Neural crest cell (in vitro differentiated cells): ENCODE data around the gene MIS18BP1. TPM values are rescaled to one million over a fixed set of nuclear protein-coding genes. Genes with fewer than 3 reads are reported as not detected.

Experiments
- DNase-seq: peaks from one replicate; pipeline ENCODE4 v3.0.0; 2021; ENCODE audit warnings: low read depth, mixed read lengths, low spot score
- H3K27ac Mint-ChIP-seq: one replicate; pipeline ENCODE4 v1.8.0; 2021; ENCODE audit warnings: mild to moderate bottlenecking, mixed read lengths; ENCODE audit not compliant: unreplicated experiment
- H3K27me3 Mint-ChIP-seq: 2 replicates; pipeline ENCODE4 v1.8.0; 2021; ENCODE audit warnings: low read depth, mild to moderate bottlenecking, mixed read lengths
- H3K36me3 Mint-ChIP-seq: 2 replicates; pipeline ENCODE4 v1.8.0; 2021; ENCODE audit warnings: low read depth, mild to moderate bottlenecking, mixed read lengths
- H3K4me1 Mint-ChIP-seq: 2 replicates; pipeline ENCODE4 v1.8.0; 2021; ENCODE audit warnings: mixed read lengths
- H3K4me3 Mint-ChIP-seq: one replicate; pipeline ENCODE4 v1.8.0; 2021; ENCODE audit warnings: mild to moderate bottlenecking, mixed read lengths
- H3K9me3 Mint-ChIP-seq: 2 replicates; pipeline ENCODE4 v1.8.0; 2021; ENCODE audit warnings: mixed read lengths
- total RNA-seq: library from RNA; stranded (reverse); gene quantifications from 2 replicates; pipeline ENCODE4 v1.2.1, GENCODE V29; 2021
- TF ChIP-seq, protein P1 (sequence below): fragments of 200-600 bp; sonication (generic); conservative IDR thresholded peaks from 2 replicates; pipeline ENCODE4 v1.5.0; 2021; ENCODE audit warnings: antibody characterized with exemption, mild to moderate bottlenecking

Gene MIS18BP1
- total RNA-seq, 1 donor from 2014 or later, result 55.2 TPM

DNA sequence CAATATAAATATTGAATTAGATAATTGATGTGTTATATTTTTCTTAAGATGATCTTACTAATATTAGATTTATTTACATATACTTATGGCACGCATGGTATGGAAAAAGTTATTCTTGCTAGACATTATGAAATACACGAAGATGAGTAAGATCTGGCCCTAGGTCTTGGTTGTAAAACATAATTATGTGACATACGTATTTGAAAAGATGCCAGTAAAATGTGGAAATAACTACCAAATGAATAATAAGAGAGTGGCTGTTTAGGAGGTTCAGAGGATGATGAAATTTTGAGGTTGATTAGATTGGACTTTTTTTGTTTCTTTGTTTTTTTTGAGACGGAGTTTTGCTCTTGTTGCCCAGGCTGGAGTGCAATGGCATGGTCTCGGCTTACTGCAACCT lies 75.9 kb downstream of the MIS18BP1 start:
- Mint-ChIP-seq H3K4me3 (no peak overlapping the region), H3K4me1 (no peaks in the 10 kb centered on the region), H3K27me3 (no peaks in the 10 kb centered on the region), H3K36me3 (peaks cover 4% of the 10 kb centered on the region), H3K27ac (no peak overlapping the region), H3K9me3 (no peaks in the 10 kb centered on the region)
- no peak for DNase-seq
- TF ChIP-seq, protein P1, sequence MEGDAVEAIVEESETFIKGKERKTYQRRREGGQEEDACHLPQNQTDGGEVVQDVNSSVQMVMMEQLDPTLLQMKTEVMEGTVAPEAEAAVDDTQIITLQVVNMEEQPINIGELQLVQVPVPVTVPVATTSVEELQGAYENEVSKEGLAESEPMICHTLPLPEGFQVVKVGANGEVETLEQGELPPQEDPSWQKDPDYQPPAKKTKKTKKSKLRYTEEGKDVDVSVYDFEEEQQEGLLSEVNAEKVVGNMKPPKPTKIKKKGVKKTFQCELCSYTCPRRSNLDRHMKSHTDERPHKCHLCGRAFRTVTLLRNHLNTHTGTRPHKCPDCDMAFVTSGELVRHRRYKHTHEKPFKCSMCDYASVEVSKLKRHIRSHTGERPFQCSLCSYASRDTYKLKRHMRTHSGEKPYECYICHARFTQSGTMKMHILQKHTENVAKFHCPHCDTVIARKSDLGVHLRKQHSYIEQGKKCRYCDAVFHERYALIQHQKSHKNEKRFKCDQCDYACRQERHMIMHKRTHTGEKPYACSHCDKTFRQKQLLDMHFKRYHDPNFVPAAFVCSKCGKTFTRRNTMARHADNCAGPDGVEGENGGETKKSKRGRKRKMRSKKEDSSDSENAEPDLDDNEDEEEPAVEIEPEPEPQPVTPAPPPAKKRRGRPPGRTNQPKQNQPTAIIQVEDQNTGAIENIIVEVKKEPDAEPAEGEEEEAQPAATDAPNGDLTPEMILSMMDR, result no peak

DNA sequence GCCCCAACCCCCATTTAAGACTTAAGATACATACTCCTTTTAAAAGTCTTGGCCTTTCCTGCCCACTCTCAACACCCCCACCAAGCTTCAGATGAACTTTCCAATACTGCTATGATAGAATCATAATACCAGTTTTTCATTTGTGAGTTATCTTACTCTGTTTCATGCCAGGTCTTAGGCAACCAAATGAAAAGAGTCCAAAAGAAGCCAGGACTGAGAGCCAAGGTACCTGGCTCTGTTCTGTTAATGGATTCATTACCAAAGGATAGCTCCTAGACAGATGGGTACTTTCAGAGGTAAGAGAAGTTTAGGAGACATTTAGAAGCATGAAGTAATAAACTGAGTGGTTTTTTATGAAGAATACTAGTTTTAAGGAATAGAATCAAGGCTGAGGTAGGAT lies 83.1 kb downstream of the MIS18BP1 start:
- TF ChIP-seq, protein P1, result no peak
- no peak for DNase-seq
- peaks cover 2% of the 10 kb centered on the region for H3K36me3 Mint-ChIP-seq
- no peak overlapping the region for H3K27ac Mint-ChIP-seq
- H3K4me3 Mint-ChIP-seq, result no peak overlapping the region
- no peaks in the 10 kb centered on the region for H3K4me1 Mint-ChIP-seq
- H3K27me3 Mint-ChIP-seq, result no peaks in the 10 kb centered on the region
- H3K9me3 Mint-ChIP-seq, result no peaks in the 10 kb centered on the region

DNA sequence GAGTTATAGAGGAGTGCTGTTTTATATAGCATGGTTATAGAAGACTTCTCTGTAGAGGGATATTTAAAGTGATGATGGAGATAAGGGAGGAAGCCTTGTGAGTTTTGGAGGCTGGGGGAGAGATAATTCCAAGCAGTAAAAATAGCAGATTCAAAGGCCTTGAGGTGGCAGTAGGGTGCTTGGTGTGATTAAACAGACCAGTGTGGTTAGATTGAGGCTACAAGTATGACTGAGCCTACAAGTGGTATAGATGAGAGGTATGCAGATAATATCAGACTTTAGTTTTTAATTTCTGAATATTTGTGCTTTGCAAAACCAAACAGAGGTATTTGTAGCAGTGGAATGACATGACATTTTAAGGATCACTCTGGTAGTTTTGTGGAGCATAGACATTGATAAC lies 96.9 kb downstream of the MIS18BP1 start:
- H3K27ac Mint-ChIP-seq, result no peak overlapping the region
- H3K27me3 Mint-ChIP-seq, result no peaks in the 10 kb centered on the region
- H3K4me1 Mint-ChIP-seq, result no peaks in the 10 kb centered on the region
- no peak for DNase-seq
- no peaks in the 10 kb centered on the region for H3K9me3 Mint-ChIP-seq
- TF ChIP-seq, protein P1, result no peak
- no peaks in the 10 kb centered on the region for H3K36me3 Mint-ChIP-seq
- H3K4me3 Mint-ChIP-seq, result no peak overlapping the region

Other genes with a start within 250 kb of the MIS18BP1 start
- 65.3 and 67.8 TPM in 2 replicates for gene PRPF39, start 169.1 kb downstream of the MIS18BP1 start, total RNA-seq
- 144 and 149 TPM in 2 replicates for gene FKBP3, start 118.7 kb downstream of the MIS18BP1 start, total RNA-seq
- 16.3 and 19.0 TPM in 2 replicates for gene FANCM, start 117.3 kb downstream of the MIS18BP1 start, total RNA-seq